Occipital lobe (tissue), 2 donors: Measurements from ENCODE around the gene FMN1. TPM values are rescaled to one million over a fixed set of nuclear protein-coding genes. Genes with fewer than 3 reads are reported as not detected.

Source experiments
- DNase-seq: peaks from one replicate; lab custom pipeline; 2025; lab: John Stamatoyannopoulos, UW
- total RNA-seq: library from RNA; depleted of rRNA; stranded (reverse); fragments of >200 nt; gene quantifications from one replicate; pipeline ENCODE4 v1.2.3, GENCODE V29; 2014

Gene FMN1
- total RNA-seq, 1 donor from 2014 or later = 3.9 TPM

DNA sequence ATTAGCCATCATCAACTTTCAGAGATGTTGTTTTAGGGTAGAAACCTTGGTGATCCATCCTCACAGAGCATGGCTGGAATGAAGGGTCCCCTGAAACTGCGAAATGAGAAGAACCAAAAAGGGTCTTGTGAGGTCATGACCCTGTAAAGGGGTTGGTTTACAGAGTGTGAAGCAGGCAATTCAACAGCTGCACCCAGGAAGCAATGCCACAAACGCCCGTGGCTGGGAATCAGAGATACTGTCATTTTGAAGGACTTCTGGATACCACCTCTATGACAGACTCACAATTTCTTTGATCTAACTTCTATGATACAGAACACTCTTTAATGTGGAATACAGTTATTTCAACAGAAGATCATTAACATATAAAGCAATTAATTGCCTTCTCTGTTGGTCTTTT lies 397.7 kb downstream of the FMN1 start:
- DNase-seq = no peak

DNA sequence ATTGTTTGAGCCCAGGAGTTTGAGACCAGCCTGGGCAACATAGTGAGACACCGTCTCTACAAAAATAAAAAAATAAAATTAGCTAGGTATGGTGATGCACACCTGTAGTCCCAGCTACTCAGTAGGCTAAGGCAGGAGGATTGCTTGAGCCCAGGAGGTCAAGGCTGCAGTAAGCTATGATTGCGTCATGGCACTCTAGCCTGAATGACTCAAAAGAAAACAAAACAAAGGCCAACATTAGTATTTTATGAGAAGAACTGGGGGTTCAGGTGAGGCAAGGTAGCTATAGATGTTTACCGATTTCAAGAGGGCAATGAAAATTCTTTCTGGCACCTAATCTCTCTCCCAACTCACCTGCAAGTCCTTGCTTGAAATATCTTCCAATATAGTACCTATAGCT lies 399.5 kb downstream of the FMN1 start:
- DNase-seq = no peak

DNA sequence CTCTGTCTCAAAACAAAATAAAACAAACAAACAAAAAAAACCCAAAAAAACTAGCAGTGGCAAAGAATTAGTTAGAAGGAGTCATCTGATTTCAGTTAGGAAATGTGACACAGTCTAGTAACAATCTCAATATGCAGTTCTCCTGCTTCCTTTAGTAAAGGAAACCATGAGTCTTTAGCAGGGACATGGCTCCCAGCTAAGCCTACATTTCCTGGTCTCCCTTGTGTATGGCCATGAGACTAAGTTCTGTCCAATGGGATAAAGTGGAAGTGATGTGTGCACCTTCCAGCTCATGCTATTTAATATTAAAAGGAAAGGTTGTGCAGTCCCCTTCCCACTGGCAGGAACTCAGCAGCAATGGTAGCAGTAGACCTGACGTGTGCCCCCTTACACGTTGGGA lies 402.1 kb downstream of the FMN1 start:
- DNase-seq = no peak

DNA sequence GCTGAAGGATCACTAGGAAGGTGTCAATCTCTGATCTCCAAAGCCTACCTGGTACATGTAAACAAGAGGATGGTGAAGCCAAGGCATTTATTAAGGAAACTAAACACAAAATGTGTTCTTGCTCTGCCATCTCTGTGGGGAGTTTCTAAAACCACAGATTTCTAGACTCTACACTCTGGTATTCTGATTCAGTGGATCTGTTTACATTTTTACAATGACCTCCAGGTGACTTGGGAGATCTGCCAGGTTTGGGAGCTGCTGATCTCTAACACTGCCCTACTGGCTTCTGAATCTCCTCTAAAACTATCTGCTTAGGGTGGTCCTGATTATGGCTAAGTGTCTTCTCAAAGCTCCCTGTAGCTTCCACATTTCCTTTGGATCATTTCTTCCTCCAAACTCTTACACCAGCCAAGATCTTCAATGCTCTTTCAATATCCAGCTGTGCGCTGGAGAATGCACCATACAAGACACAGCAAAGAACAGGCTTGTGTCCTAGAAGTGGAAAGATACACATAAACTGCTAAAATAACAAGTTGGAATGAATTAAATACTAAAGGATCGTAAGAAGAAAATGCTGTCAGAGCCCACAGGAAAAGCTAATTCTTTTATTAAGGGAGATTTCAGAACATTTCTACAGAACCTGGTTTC lies 404.0 kb downstream of the FMN1 start:
- no peak for DNase-seq

DNA sequence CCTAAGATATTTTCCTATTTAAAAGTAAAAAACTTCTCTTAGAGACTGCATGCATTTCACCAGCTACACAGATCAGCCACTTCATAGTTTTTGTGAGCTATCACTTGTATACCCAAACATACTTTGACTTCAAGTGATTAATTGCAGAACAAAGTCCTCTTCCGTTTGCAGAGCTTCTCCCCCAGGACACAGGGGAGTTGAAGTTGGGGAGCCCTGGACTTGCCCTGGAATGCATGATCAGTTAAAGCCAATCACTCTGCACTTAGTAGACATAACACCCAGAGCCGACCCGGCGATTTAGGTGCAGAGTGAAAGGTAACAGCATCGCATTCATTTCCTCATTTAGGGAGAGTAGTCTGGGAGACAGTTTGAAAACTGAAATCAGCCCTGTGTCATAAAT lies 406.6 kb downstream of the FMN1 start:
- DNase-seq = no peak

DNA sequence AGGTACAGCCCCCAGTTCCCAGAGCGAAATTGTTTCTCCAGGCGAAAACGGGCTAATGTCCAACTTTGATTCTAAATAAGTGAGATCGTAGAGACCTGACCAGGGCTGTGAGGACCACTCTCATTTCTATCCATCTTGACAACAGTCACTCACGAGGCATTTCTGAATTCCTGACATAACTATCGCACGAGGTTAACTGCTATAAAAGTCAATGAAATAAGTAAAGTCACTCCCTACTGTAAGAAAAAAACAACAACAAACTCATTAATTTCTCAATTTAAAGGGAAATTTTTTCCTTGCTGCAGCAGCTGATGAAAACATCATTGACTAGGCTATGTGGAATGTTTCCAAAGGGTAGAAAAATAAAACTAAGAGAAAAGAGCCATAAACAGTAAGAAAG lies 407.6 kb downstream of the FMN1 start:
- no peak for DNase-seq

DNA sequence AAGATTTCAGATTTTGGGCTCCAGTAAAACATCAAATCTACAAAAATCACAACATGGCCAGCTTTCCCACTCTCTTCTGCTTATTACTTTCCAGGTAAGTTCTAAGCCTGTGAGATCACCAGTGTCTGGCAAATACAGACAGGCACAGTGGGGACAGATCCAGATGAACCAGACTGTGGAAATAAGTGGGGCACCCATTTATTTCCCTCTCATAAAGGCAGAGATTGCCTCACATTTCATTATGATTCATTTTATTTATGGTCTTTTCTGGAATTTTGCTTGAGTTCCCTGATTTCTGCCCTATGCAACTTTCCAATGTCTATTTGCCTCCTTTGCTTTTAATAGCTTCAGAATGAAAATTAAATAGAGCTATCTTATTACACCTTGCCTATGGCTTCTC lies 409.9 kb downstream of the FMN1 start:
- no peak for DNase-seq

DNA sequence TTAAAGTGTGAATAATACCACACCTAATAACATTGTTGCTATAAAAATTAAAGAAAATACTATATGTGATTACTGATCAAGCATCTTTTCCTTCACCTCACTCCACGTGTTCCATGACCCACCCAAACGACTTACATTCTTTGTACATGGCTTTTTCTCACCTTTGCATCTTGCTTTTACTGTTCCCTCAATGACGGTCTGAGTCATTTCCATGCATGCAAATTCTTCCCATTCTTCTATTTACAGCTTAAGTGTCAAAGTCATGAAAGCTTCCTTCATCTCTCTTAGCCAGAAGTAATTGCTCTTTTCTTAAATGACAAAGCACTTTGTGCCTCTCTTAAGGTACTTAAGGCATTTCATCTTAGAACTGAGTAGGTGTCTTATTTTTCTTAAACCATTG lies 412.7 kb downstream of the FMN1 start:
- no peak for DNase-seq

DNA sequence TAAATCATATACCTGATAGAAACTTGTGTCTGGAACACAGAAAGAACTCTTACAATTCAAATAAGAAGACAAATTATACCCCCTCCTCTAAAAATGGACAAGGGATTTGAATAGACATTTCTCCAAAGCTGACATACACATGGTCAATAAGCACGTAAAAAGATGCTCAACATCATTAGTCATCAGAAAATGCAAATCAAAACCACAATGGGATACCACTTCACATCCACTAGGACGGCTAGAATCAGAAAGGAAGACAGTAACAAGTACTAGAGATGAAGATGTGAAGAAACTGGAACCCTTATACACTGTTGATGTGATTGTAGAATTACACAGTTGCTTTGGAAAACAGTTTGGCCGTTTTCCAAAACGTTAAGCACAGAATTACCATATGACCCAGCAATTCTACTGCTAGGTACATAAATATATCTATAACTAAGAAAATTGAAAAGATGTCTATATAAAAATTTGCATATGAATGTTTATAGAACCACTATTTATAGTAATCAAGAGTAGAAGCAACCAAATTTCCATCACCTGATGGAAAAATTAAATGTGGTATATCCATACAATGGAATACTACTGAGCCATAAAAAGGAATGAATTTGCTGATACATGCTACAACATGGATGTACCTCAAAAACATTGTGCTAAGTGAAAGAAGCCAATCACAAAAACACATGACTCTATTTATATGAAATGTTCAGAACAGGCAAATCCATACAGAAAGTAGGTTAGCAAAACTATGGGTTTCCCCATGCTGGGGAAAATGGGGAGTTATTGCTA lies 415.9 kb downstream of the FMN1 start:
- DNase-seq = no peak

DNA sequence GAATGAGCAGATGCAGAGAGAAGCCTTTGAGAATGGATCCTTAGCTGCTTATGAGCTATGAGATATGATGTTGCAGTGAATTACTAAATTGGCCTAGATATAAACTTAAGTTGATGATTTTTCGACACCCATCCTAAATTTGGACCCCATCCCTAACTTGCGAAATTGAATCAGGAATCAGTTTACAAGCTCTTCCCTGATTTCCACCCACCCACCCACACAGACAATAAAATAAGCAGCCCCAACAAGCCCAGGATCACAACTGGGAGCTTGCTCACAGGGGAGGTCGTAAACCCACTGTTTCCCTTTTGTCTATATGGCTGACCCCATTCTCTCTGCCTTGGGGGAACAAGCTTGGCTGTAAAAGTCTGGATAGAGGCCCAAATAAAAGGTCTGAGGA lies 419.4 kb downstream of the FMN1 start:
- no peak for DNase-seq

DNA sequence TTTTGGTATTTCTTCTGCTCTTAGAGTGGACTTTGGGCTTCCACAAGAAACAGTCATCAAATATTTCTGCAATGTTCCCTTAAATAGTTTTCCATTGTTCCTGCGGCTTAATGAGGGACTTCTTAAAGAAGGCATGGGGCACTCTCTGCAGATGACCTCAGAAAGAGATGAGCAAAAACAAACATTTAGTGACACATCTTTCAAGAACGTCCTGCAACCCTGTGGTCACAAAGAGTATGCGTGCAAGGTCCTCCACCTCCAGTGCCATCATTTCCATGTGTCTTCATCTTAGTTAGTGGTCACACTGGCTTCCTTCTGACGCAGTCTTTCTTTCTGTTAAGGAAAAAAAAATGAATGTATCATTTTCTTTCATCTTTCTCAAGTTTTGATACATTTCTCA lies 420.5 kb downstream of the FMN1 start:
- DNase-seq = no peak

DNA sequence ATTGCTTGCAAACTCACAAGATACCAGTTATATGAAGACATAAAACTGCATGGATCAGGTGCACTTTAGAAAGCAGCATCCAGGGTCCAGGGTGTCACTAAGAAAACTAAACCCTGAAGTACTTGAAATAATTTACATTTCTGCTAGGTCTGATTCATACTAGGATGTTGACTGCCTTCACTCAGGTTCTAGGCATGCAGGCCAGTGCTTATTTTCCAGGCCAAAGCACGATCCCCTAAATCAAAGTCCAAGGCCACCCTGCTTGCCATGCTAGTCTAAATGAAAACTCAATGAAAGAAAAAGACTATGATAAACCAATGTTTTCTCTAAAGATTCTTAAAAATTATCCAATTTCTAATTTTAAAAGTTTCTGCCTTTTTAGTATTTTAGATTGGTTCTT lies 427.3 kb downstream of the FMN1 start:
- no peak for DNase-seq

DNA sequence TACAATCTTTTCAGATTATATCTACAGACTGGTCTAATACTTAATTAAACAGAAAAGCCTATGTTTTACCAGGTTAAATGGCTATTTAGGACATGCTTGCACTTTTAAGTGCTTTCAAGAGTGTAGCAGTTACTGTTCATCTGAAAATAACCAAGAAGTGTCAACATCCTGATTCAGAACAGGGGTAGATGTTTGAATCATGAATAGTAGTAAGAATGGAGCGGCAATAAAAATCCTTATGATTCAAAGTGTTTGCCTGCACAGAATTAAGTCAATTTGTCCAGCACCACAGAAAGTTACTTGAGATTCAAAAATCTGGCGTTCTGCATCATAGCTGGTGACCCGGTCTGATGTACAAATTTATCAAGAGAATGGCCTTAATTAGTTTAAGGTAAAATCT lies 428.4 kb downstream of the FMN1 start:
- no peak for DNase-seq

DNA sequence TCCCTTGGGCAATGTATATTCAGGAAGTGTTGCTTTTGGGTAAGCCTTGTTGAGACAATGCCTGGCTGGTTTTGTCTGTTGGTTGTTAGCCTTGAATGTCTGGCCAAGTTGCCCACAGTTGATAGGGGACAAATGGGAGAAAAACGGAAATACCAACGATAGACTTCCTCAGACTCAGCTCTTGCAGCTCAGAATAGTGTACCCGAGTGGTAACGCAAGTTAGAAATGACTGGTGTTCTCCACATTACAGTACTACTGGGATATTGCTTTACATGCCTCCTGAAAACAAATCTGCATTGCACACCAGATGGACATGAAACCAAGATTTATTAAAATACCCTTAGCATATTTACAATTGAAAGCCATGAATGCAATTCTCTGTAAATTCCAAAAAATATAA lies 429.3 kb downstream of the FMN1 start:
- DNase-seq = no peak

DNA sequence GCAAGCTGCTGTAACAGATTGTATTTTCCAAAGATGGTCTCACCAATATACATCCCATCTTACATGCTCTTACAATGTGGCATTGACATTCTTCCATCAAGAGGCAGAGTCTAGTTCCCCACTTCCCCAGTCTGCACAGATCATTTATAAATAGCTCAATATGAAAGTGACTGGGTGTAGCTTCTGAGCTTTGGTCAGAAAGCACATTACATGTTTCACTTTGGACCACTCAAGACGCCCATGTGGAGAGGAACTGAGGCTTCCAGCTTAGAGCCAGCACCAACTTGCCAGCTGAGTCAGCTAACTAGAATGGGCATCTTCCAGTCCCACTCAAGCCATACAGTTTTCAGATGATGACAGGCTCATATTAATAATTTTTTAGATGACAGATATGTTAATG lies 431.2 kb downstream of the FMN1 start:
- DNase-seq = no peak

DNA sequence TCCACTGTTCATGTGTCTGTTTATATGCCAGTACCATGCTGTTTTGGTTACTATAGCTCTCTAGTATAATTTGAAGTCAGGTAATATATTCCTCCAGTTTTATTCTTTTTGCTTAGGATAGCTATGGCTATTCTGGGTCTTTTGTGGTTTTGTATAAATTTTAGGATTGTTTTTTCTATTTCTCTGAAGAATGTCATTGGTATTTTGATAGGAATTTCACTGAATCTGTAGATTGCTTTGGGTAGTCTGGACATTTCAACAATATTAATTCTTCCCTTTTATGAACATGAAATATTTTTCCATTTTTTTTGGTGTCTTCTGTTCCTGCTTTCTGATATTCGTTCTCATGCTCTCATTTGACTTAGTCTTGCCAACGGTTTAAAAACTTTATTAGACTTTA lies 437.1 kb downstream of the FMN1 start:
- no peak for DNase-seq

DNA sequence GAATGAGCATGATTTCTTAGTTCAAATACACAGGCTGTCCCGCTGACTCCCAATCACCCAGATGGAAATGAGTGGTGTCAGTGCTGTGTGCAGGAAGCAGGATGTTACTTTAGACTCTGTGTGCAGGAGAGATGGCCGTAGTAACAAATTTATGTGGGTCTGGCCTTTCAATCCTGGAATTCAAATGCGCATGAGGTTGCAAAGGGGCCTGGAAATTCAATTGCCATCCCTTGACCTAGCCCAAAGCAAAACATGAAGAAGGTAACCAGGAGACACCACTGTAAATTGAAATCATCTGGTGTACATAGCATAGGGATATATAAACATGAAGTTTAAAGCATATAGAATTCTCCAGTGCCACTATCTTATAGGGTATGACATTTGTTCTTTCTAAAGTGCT lies 443.5 kb downstream of the FMN1 start:
- no peak for DNase-seq

DNA sequence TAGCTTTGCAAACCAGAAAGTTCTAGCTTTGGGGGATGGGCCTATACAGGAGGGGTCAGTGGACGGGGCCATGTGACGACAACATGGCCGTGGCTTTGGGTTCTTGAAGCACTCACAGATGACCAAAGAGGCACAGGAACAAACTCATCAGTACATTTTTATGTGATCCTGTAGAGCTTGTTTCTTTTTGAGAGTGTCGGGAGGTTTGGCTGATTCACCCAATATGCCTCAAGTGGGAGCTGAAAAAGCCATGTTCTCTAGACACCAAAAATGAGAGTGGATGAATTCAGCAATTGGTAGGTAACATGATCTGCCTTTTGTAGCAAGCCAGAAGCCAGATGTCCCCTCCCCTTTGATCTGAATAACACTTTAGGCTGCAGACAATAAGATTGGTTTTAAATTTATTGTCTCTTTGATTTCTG lies 446.6 kb downstream of the FMN1 start:
- no peak for DNase-seq

DNA sequence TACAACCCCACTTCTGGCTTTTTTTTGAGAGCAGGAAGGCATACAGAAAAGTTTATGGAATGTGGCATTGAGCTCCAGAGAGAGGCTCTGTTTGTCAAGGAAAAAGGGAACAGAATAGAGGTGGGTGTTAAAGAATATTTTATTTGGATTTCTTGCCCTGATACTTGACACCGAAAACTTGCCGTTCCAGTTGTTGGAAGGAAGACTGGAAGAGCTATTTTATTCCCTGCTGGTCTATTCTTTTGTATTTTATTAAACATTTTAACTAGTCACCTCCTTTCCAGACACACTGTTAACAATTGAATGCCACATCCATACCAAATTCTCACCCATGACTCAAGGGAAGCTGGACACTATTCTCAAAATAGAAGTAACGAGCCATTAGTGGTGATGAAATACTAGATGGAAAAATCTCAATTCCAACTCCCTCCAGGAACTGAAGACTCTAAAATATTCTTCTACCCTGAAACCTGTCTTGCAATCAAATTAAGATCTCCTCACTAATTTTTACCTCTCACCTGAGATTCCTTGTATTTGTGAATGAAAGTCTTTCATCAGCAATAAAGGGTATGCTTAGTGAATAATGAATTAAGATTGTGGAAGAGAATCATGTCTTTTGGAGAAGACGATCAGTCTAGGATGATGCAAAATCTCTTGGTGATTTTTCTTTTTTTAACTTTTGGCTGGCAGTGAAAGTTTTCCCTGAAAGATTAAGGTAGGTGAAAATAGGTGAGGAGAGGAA lies 448.2 kb downstream of the FMN1 start:
- DNase-seq = no peak

DNA sequence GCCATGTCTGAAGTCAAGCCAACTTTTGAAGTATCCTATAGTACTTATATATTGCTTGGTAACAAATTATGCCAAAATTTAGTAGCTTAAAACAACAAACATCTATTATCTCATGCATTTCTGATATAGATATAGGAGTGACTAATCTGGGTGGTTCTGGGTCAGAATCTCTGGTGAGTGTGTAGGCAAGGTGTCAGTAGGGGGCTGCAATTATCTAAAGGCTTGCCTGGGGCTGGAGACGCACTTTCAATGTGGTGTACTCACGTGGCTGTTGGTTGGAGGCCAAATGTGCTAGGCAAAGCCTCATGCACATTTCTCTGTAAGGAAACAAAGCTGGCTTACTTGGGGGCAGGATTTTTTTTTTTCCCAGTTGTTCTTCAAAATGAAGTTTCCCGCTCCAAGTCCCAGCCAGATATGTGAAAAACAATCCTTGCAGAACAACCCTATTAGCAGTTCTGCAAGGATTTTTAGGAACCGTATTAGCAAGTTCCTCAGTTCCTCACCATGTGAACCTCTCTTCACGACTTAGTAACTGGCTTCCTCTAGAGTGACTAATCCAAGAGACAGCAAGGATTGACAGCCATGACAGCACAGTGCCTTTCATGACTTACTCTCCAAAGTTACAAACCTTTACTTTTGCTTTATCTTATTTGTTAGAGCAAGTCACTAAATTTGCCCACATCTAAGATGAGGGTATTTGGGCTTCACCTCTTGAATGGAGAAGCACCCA lies 450.9 kb downstream of the FMN1 start:
- DNase-seq = no peak

DNA sequence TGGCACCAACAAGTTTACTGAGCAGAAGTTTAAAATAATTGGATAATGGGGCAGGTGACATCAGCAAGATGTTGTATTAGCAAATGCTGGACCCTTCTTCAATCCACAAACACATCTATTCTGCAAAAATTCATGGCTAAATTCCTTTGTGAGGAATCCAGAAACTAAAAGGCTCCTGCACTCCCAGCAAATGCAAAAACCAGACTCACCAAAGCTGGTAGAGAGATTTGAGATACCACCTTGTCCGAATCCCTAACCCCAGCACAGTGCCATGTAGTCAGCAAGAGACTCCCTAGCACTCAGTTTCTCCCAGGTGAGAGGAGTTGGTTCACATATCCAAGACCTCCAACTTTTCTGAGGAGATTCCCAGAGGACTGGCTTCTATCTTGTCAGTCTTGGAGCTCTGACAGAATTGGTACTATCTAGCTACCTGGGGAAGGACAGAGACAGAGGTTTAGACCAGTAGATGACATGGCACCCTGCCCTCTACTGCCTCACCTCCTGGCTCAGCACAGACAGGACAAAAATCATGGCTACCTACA lies 454.9 kb downstream of the FMN1 start:
- DNase-seq = no peak

DNA sequence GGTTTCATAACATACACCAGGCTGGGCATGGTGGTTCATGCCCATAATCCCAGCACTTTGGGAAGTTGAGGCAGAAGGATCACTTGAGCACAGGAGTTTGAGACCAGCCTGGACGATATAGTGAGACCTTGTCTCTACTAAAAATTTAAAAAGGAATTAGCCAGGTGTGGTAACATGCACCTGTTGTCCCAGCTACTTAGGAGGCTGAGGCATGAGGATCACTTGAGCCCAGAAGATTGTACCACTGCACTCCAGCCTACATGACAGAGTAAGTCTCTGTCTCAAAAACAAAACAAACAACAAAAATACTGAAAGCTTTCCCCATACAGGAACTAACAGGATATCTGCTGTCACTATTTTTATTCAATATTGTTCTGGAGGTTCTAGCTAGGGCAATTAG lies 455.8 kb downstream of the FMN1 start:
- DNase-seq = no peak
